H1 (cell line): ENCODE data around the gene THBD. TPM values are rescaled to one million over a fixed set of nuclear protein-coding genes. Genes with fewer than 3 reads are reported as not detected.

ENCODE experiments used
- CTCF ChIA-PET: fragments of 300-600 bp; sonication (Branson Sonifier 250); formaldehyde crosslinking; loops from one replicate; lab custom pipeline; 2021; ENCODE audit not compliant: partially characterized antibody; lab: Charles Lee
- POLR2A ChIA-PET: fragments of 300-600 bp; sonication (Branson Sonifier 250); formaldehyde crosslinking; loops from one replicate; lab custom pipeline; 2021; ENCODE audit warnings: inconsistent platforms; ENCODE audit not compliant: partially characterized antibody; lab: Charles Lee
- DNase-seq, 2 experiments: peaks; one replicate each; pipeline versions ENCODE4 v3.0.0 to v3.0.0-alpha.2; 2010 to 2022; ENCODE audit warnings: low spot score in 2 of 2, low read depth in 1 of 2, mixed read lengths in 1 of 2
- FAIRE-seq: peaks from 2 replicates; lab custom pipeline; 2011; peaks lifted over from hg19 to GRCh38; lab: Jason Lieb, UNC
- H2AFZ ChIP-seq: 2 replicates; pipeline ENCODE4 v1.8.1; 2012; ENCODE audit warnings: low read length, inconsistent platforms
- H2AK5ac ChIP-seq: 2 replicates; pipeline ENCODE4 v1.6.1; 2013; ENCODE audit warnings: low read depth, low read length
- H2BK120ac ChIP-seq: replicated peaks from 2 replicates; pipeline ENCODE3; 2013; ENCODE audit warnings: low read depth, low read length, inconsistent platforms
- H2BK12ac ChIP-seq: 2 replicates; pipeline ENCODE4 v1.6.1; 2013; ENCODE audit warnings: low read depth, low read length
- H2BK15ac ChIP-seq: 2 replicates; pipeline ENCODE4 v1.6.1; 2013; ENCODE audit warnings: low read length
- H2BK20ac ChIP-seq: 2 replicates; pipeline ENCODE4 v1.6.1; 2013; ENCODE audit warnings: low read length
- H2BK5ac ChIP-seq: 2 replicates; pipeline ENCODE4 v1.6.1; 2013; ENCODE audit warnings: low read depth, low read length
- H3K14ac ChIP-seq: 2 replicates; pipeline ENCODE4 v1.6.1; 2013; ENCODE audit warnings: inconsistent platforms; ENCODE audit not compliant: insufficient read length
- H3K18ac ChIP-seq: 2 replicates; pipeline ENCODE4 v1.6.1; 2013; ENCODE audit warnings: low read length; ENCODE audit errors: extremely low read depth
- H3K23ac ChIP-seq: 2 replicates; pipeline ENCODE4 v1.6.1; 2013; ENCODE audit warnings: inconsistent platforms; ENCODE audit not compliant: insufficient read length
- H3K23me2 ChIP-seq: 2 replicates; pipeline ENCODE4 v1.6.1; 2013; ENCODE audit warnings: low read depth, low read length
- H3K27ac ChIP-seq: 2 replicates; pipeline ENCODE4 v1.6.1; 2011; ENCODE audit warnings: low read depth, low read length, inconsistent platforms
- H3K27me3 ChIP-seq, 4 experiments: replicated peaks in 1 of 4; 1 replicate in 1 of 4; 2 replicates in 3 of 4; pipeline versions ENCODE4 v1.6.1 to v1.8.1; 2011 to 2013; ENCODE audit warnings: low read length in 3 of 4, mild to moderate bottlenecking in 3 of 4, inconsistent platforms in 2 of 4, mixed read lengths in 2 of 4, moderate library complexity in 1 of 4; ENCODE audit not compliant: control insufficient read depth in 3 of 4, insufficient read depth in 3 of 4; ENCODE audit errors: extremely low read depth in 1 of 4
- H3K36me3 ChIP-seq, 4 experiments: 2 replicates each; pipeline versions ENCODE4 v1.6.1 to v1.8.1; 2011 to 2013; ENCODE audit warnings: mild to moderate bottlenecking in 4 of 4, low read length in 3 of 4, moderate library complexity in 2 of 4, control low read depth in 1 of 4, inconsistent platforms in 1 of 4; ENCODE audit not compliant: insufficient read depth in 4 of 4, control insufficient read depth in 2 of 4
- H3K4ac ChIP-seq: replicated peaks from 2 replicates; pipeline ENCODE3; 2013; ENCODE audit warnings: low read length, low read depth, mixed read lengths, inconsistent platforms; ENCODE audit not compliant: insufficient read length
- H3K4me1 ChIP-seq, 4 experiments: replicated peaks in 1 of 4; 1 replicate in 1 of 4; 2 replicates in 3 of 4; pipeline versions ENCODE4 v1.6.1 to v1.8.1; 2011 to 2013; ENCODE audit warnings: low read length in 3 of 4, inconsistent platforms in 2 of 4, mixed read lengths in 1 of 4; ENCODE audit not compliant: insufficient read depth in 4 of 4, control insufficient read depth in 3 of 4
- H3K4me2 ChIP-seq, 2 experiments: 2 replicates each; pipeline versions ENCODE4 v1.6.1 to v1.8.1; 2011 to 2013; ENCODE audit warnings: low read depth in 2 of 2, low read length in 2 of 2, control low read depth in 1 of 2, inconsistent platforms in 1 of 2, mild to moderate bottlenecking in 1 of 2; ENCODE audit not compliant: insufficient read depth in 1 of 2
- H3K4me3 ChIP-seq, 4 experiments: fragments of 200-600, 300-600 bp in 1 of 4; sonication (generic), shearing (Covaris generic), sonication (Bioruptor Twin) in 1 of 4; 2 replicates each; pipeline versions ENCODE4 v1.5.1 to v1.8.1; 2011 to 2016; ENCODE audit warnings: low read length in 4 of 4, low read depth in 3 of 4, control low read depth in 2 of 4, inconsistent platforms in 2 of 4, mild to moderate bottlenecking in 2 of 4, mixed read lengths in 1 of 4, moderate library complexity in 1 of 4; ENCODE audit not compliant: insufficient read depth in 2 of 4; ENCODE audit errors: extremely low read depth in 1 of 4
- H3K56ac ChIP-seq: replicated peaks from 2 replicates; pipeline ENCODE3; 2013; ENCODE audit warnings: low read depth, mild to moderate bottlenecking, mixed read lengths, low read length, inconsistent platforms; ENCODE audit not compliant: insufficient read length
- H3K79me1 ChIP-seq: 2 replicates; pipeline ENCODE4 v1.6.1; 2013; ENCODE audit warnings: low read depth, low read length, control low read depth
- H3K79me2 ChIP-seq, 2 experiments: 2 replicates each; pipeline versions ENCODE4 v1.6.1 to v1.8.1; 2012 to 2013; ENCODE audit warnings: low read length in 2 of 2, mild to moderate bottlenecking in 2 of 2, inconsistent platforms in 1 of 2; ENCODE audit not compliant: insufficient read depth in 2 of 2, control insufficient read depth in 1 of 2
- H3K9ac ChIP-seq, 4 experiments: replicated peaks in 1 of 4; 1 replicate in 1 of 4; 2 replicates in 3 of 4; pipeline versions ENCODE4 v1.6.1 to v1.8.1; 2011 to 2013; ENCODE audit warnings: low read depth in 3 of 4, low read length in 3 of 4, control low read depth in 2 of 4, mild to moderate bottlenecking in 2 of 4, moderate library complexity in 2 of 4, inconsistent platforms in 1 of 4; ENCODE audit errors: extremely low read depth in 1 of 4
- H3K9me3 ChIP-seq, 2 experiments: 2 replicates each; pipeline versions ENCODE4 v1.6.1 to v1.8.1; 2012 to 2013; ENCODE audit warnings: mild to moderate bottlenecking in 2 of 2, moderate library complexity in 2 of 2, control low read depth in 1 of 2, inconsistent platforms in 1 of 2, low read depth in 1 of 2, low read length in 1 of 2, mixed read lengths in 1 of 2; ENCODE audit not compliant: insufficient read depth in 2 of 2
- H4K20me1 ChIP-seq, 2 experiments: replicated peaks in 1 of 2; 2 replicates each; pipeline versions ENCODE3 to v1.8.1; 2011 to 2013; ENCODE audit warnings: inconsistent platforms in 2 of 2, low read length in 2 of 2, mild to moderate bottlenecking in 1 of 2; ENCODE audit not compliant: insufficient read depth in 2 of 2, control insufficient read depth in 1 of 2
- H4K5ac ChIP-seq: 2 replicates; pipeline ENCODE4 v1.6.1; 2013; ENCODE audit warnings: low read length, low read depth, mixed read lengths, inconsistent platforms; ENCODE audit not compliant: insufficient read length
- H4K8ac ChIP-seq: 2 replicates; pipeline ENCODE4 v1.8.0; 2013; ENCODE audit warnings: mild to moderate bottlenecking, moderate library complexity, low read length, inconsistent platforms; ENCODE audit not compliant: insufficient read depth; ENCODE audit errors: extremely low read depth
- H4K91ac ChIP-seq: replicated peaks from 2 replicates; pipeline ENCODE3; 2013; ENCODE audit warnings: low read length, mixed read lengths, inconsistent platforms; ENCODE audit not compliant: insufficient read length
- BACH1 ChIP-seq: IDR thresholded peaks from 2 replicates; pipeline ENCODE4 v1.6.1; 2012; ENCODE audit warnings: low read length, improper control_type of control experiment
- BRCA1 ChIP-seq: IDR thresholded peaks from 2 replicates; pipeline ENCODE4 v1.6.1; 2012; ENCODE audit warnings: low read depth, low read length, improper control_type of control experiment
- CREB1 ChIP-seq: IDR thresholded peaks from 2 replicates; pipeline ENCODE4 v1.6.1; 2012; ENCODE audit warnings: inconsistent platforms
- KDM4A ChIP-seq: IDR thresholded peaks from one replicate; pipeline ENCODE4 v1.7.1; 2012; ENCODE audit warnings: low read depth, mild to moderate bottlenecking, moderate library complexity, low read length, inconsistent platforms; ENCODE audit not compliant: severe bottlenecking
- RBBP5 ChIP-seq: IDR thresholded peaks from 2 replicates; pipeline ENCODE4 v1.7.1; 2012; ENCODE audit warnings: low read depth, mild to moderate bottlenecking, inconsistent platforms, low read length, moderate library complexity, borderline replicate concordance
- TAF1 ChIP-seq: IDR thresholded peaks from 2 replicates; pipeline ENCODE4 v1.6.1; 2011; ENCODE audit warnings: mild to moderate bottlenecking, low read depth, low read length
- WGBS, 2 experiments: shearing (Covaris generic) in 1 of 2; methylation state at CpG; one replicate each; pipeline versions ENCODE4 v1.1.6 to v1.1.7; 2013 to 2015; ENCODE audit warnings: low lambda C conversion rate in 2 of 2, mixed read lengths in 2 of 2, inconsistent platforms in 1 of 2, low coverage in 1 of 2, missing lambda C conversion rate in 1 of 2; ENCODE audit not compliant: insufficient replicate concordance in 2 of 2, insufficient coverage in 1 of 2, insufficient read length in 1 of 2; ENCODE audit errors: extremely low coverage in 1 of 2, missing lambda C conversion rate in 1 of 2; 5-methylcytosine and 5-hydroxymethylcytosine counted together
- polyA plus RNA-seq, 7 experiments: library from polyadenylated mRNA; depleted of rRNA in 3 of 7; stranded (reverse) in 5 of 7; unstranded in 2 of 7; fragments of >200 nt in 5 of 7; fragments of 200-250 nt in 2 of 7; gene quantifications; 1 replicate in 5 of 7; 2 replicates in 1 of 7; 4 replicates in 1 of 7; pipeline versions ENCODE4 v1.2.1 to v1.2.3, GENCODE V29; 2011 to 2013; ENCODE audit warnings: missing spikeins in 2 of 7, mixed read lengths in 2 of 7
- total RNA-seq: library from RNA; stranded (reverse); fragmentation: NEBNext Ultra II Directional; extraction: Animal tissue kit (Norgen Biotek cat#: 25700); gene quantifications from 2 replicates; pipeline ENCODE4 v1.2.1, GENCODE V29; 2021

Gene THBD
- total and polyA plus RNA-seq, 2 of the 8 experiments (the other 6 are each of a cell fraction or from before 2014, with no cell fraction given), result 0.21 to 0.43 TPM

DNA sequence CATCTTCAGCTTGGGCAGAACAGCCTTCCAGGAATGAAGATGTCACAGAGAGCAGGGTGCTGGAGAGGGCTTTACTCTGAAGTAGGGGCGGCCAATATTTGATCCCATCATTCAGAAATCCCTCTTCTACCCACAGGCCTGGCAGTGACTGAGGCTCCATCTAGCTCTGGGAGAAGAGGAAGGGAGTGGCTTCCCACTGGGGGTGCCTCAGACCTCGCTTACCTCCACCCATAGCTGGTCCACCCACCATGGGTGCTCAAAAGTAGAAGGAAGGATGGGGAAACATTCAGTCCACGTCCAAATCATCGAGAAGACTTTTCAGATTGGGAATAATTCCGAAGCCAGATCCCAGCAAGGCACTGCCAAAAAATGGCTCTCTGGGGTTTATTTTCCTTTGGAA lies 11.8 kb upstream of the THBD start:
- Histone ChIP-seq H3K14ac (no peak overlapping the region), H2BK120ac (peak overlapping the region; percentile 11), H3K56ac (no peak overlapping the region), H4K8ac (no peak overlapping the region), H4K91ac (no peak overlapping the region), H3K27ac (no peak overlapping the region), H2BK20ac (peak overlapping the region; percentile 94), H4K5ac (no peak overlapping the region), H3K36me3 (no peaks in the 10 kb centered on the region), H3K9ac (no peak overlapping the region), H3K23ac (no peak overlapping the region), H2BK12ac (peak overlapping the region; percentile 91; the same call in 1 of the 2 replicates), H3K4ac (no peak overlapping the region), H4K20me1 (no peaks in the 10 kb centered on the region), H2AK5ac (peak overlapping the region; percentile 91; the same call in 1 of the 2 replicates), H2BK5ac (peak overlapping the region; percentile 54; the same call in 1 of the 2 replicates), H3K4me3 (no peak overlapping the region), H3K9me3 (peaks cover 0 to 5% of the 10 kb centered on the region in 2 experiments; a peak in 1 of 4 replicates), H3K4me1 (peaks cover 0 to 9% (median 4%) of the 10 kb centered on the region in 4 experiments; a peak in 5 of 7 replicates), H3K4me2 (no peak overlapping the region), H3K79me1 (no peaks in the 10 kb centered on the region), H3K18ac (peak overlapping the region; percentile 63; the same call in 1 of the 2 replicates), H3K79me2 (no peaks in the 10 kb centered on the region), H3K27me3 (no peaks in the 10 kb centered on the region), H2BK15ac (peak overlapping the region; percentile 26; the same call in 1 of the 2 replicates), H3K23me2 (no peaks in the 10 kb centered on the region), H2AFZ (no peak overlapping the region)
- no peak for FAIRE-seq
- no peak for TF ChIP-seq BACH1
- no peak for TF ChIP-seq KDM4A
- no peak for TF ChIP-seq TAF1
- TF ChIP-seq CREB1, result no peak
- no peak for TF ChIP-seq BRCA1
- TF ChIP-seq RBBP5, result no peak
- POLR2A ChIA-PET, result interaction anchor here (1.5 to 2.4 kb wide), 2 partner anchors 10 to 13 kb away, joined by 3 to 13 read pairs; no protein-coding TSS in a partner anchor
- 89% methylated on average over 5 of the region's 5 CpGs; no CpG with 5 or more reads in 1 of the 2 experiments for WGBS, 2 experiments
- DNase-seq, result no peak
- CTCF ChIA-PET, result interaction anchor here (0.6 to 11.7 kb wide), 17 partner anchors 11 to 474 kb away, joined by 3 to 90 read pairs (median 5); partner anchors contain the start of gene THBD
